Panc1 (cell line): ENCODE results near the gene ZNF155.

Source experiments
- REST ChIP-seq, 2 experiments: IDR thresholded peaks; 2 replicates each; pipeline ENCODE4 v1.6.1; 2011 to 2012; ENCODE audit warnings: low read depth in 2 of 2, control low read depth in 1 of 2, low read length in 1 of 2, mild to moderate bottlenecking in 1 of 2, moderate library complexity in 1 of 2; ENCODE audit not compliant: insufficient read depth in 1 of 2
- SIN3A ChIP-seq: IDR thresholded peaks from 2 replicates; pipeline ENCODE4 v1.6.1; 2012; ENCODE audit warnings: low read depth, mild to moderate bottlenecking, low read length, moderate library complexity, borderline replicate concordance; ENCODE audit not compliant: insufficient read depth
- TF ChIP-seq, protein P1 (sequence below): fragments of 450-650 bp; IDR thresholded peaks from 2 replicates; pipeline ENCODE4 v1.5.1; 2017; ENCODE audit warnings: mild to moderate bottlenecking

- TF ChIP-seq, protein P1, sequence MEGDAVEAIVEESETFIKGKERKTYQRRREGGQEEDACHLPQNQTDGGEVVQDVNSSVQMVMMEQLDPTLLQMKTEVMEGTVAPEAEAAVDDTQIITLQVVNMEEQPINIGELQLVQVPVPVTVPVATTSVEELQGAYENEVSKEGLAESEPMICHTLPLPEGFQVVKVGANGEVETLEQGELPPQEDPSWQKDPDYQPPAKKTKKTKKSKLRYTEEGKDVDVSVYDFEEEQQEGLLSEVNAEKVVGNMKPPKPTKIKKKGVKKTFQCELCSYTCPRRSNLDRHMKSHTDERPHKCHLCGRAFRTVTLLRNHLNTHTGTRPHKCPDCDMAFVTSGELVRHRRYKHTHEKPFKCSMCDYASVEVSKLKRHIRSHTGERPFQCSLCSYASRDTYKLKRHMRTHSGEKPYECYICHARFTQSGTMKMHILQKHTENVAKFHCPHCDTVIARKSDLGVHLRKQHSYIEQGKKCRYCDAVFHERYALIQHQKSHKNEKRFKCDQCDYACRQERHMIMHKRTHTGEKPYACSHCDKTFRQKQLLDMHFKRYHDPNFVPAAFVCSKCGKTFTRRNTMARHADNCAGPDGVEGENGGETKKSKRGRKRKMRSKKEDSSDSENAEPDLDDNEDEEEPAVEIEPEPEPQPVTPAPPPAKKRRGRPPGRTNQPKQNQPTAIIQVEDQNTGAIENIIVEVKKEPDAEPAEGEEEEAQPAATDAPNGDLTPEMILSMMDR: no peak
- no peak for TF ChIP-seq REST (IDR thresholded peaks at IDR 0.05; ENCODE audit: insufficient read depth in 1 of 2, low read depth in 2 of 2, low read length in 1 of 2)
- TF ChIP-seq SIN3A: 0 out of 2 replicates have a peak, but pooled peaks have one; percentile 20
Observed at GRCh38 chr19:43983912-43984686, at the start of gene ZNF155.
